GM18951 (cell line): Measurements from ENCODE around the gene TMED8.
"Not testable (repeated sequence)": the region's sequence is repeated elsewhere in the genome, so short reads cannot be mapped to it uniquely, and the experiment has no call there.

ENCODE experiments used
- POLR2A ChIP-seq: IDR thresholded peaks from 4 replicates; pipeline ENCODE4 v1.6.1; 2011; ENCODE audit warnings: mild to moderate bottlenecking; ENCODE audit not compliant: insufficient read length, insufficient read depth; ENCODE audit errors: extremely low read depth
- in situ Hi-C: fragments of 300-500 bp; cut with MboI; formaldehyde crosslinking; loops from one replicate; pipeline ENCODE4 v1.12.0; 2022; ENCODE audit warnings: low sequenced_read_pairs, mixed read lengths, inconsistent platforms; ENCODE audit not compliant: unreplicated experiment

Gene TMED8

GRCh38 chr14:77376771-77377501, at the start of gene TMED8, which contains the start of gene SAMD15:
Gene TMED8, minus strand, starts transcription at chr14:77377094. Its CDS starts 41 bp downstream, at chr14:77377053.
Gene SAMD15, plus strand, starts transcription at chr14:77377379. Its CDS starts 40 bp downstream, at chr14:77377419.
- TF ChIP-seq POLR2A: peak; percentile 71
- in situ Hi-C loops: no loop called here

- in situ Hi-C loops: no loop called here
- no peak for TF ChIP-seq POLR2A
Observed at GRCh38 chr14:77426396-77426795, 49.5 kb upstream of the TMED8 start.

GRCh38 chr14:77424862-77425261, 48.0 kb upstream of the TMED8 start:
- TF ChIP-seq POLR2A: no peak
- in situ Hi-C loops: no loop called here

GRCh38 chr14:77423423-77423822, 46.5 kb upstream of the TMED8 start, which contains the start of gene NOXRED1:
Gene NOXRED1, minus strand, starts transcription at chr14:77423523. Its CDS starts 634 bp downstream, at chr14:77422889.
- no peak for TF ChIP-seq POLR2A
- in situ Hi-C loops: no loop called here

GRCh38 chr14:77421201-77421600, 44.3 kb upstream of the TMED8 start:
- in situ Hi-C loops: no loop called here
- no peak for TF ChIP-seq POLR2A

GRCh38 chr14:77416836-77417235, 39.9 kb upstream of the TMED8 start:
- in situ Hi-C loops: no loop called here
- no peak for TF ChIP-seq POLR2A

- in situ Hi-C loops: not testable (repeated sequence)
Observed at GRCh38 chr14:77416098-77416497, 39.2 kb upstream of the TMED8 start.

GRCh38 chr14:77415403-77416030, 38.6 kb upstream of the TMED8 start:
- in situ Hi-C loops: not testable (repeated sequence)

GRCh38 chr14:77409131-77409533, 32.2 kb upstream of the TMED8 start:
- no peak for TF ChIP-seq POLR2A
- in situ Hi-C loops: no loop called here

GRCh38 chr14:77407158-77407557, 30.3 kb upstream of the TMED8 start:
- no peak for TF ChIP-seq POLR2A
- in situ Hi-C loops: no loop called here

- TF ChIP-seq POLR2A: no peak
- in situ Hi-C loops: no loop called here
Observed at GRCh38 chr14:77406718-77407117, 29.8 kb upstream of the TMED8 start.

- in situ Hi-C loops: no loop called here
- TF ChIP-seq POLR2A: no peak
Observed at GRCh38 chr14:77406086-77406485, 29.2 kb upstream of the TMED8 start.

- in situ Hi-C loops: no loop called here
- TF ChIP-seq POLR2A: no peak
Observed at GRCh38 chr14:77403768-77404167, 26.9 kb upstream of the TMED8 start.

- TF ChIP-seq POLR2A: no peak
- in situ Hi-C loops: no loop called here
Observed at GRCh38 chr14:77400216-77400615, 23.3 kb upstream of the TMED8 start.
